Activated CD4-positive, CD25-positive, alpha-beta regulatory T cell treated with anti-CD3 and anti-CD28 coated beads, Interleukin-2, amount 50 U/mL, for 72 hours (primary cell): ENCODE measurements around the gene ZSCAN29.
A peak's percentile ranks its signal among the peaks of the same experiment; 100 is the strongest.

Experiments
- DNase-seq: peaks from one replicate; pipeline ENCODE4 v3.0.0; 2021

Gene ZSCAN29

GRCh38 chr15:43346305-43346704, 24.5 kb downstream of the ZSCAN29 start:
- no peak for DNase-seq

GRCh38 chr15:43330780-43331087, 40.1 kb downstream of the ZSCAN29 start:
- DNase-seq = no peak

- peak; percentile 86 for DNase-seq
Observed at GRCh38 chr15:43329960-43330779, 40.7 kb downstream of the ZSCAN29 start, which contains the start of gene LCMT2. LCMT2 (minus strand) TSS chr15:43330573; CDS start chr15:43330489, 84 bp downstream.

GRCh38 chr15:43329217-43329959, 41.5 kb downstream of the ZSCAN29 start:
- no peak for DNase-seq

- no peak for DNase-seq
Observed at GRCh38 chr15:43325039-43325684, 45.7 kb downstream of the ZSCAN29 start.

- no peak for DNase-seq
Observed at GRCh38 chr15:43318990-43319771, 51.7 kb downstream of the ZSCAN29 start.

GRCh38 chr15:43317566-43318184, 53.2 kb downstream of the ZSCAN29 start:
- no peak for DNase-seq

GRCh38 chr15:43316971-43317346, 53.9 kb downstream of the ZSCAN29 start:
- no peak for DNase-seq

GRCh38 chr15:43316016-43316970, 54.5 kb downstream of the ZSCAN29 start:
- no peak for DNase-seq

GRCh38 chr15:43314171-43314570, 56.7 kb downstream of the ZSCAN29 start:
- no peak for DNase-seq

GRCh38 chr15:43312378-43312777, 58.5 kb downstream of the ZSCAN29 start:
- DNase-seq = no peak
